Mucosa of descending colon (tissue), 3 donors: ENCODE results near the gene TIPIN. TPM values are rescaled to one million over a fixed set of nuclear protein-coding genes. Genes with fewer than 3 reads are reported as not detected.
A peak's percentile ranks its signal among the peaks of the same experiment; 100 is the strongest.

ENCODE experiments used
- ATAC-seq: fragments of 200-7000 bp; cut with Tn5 transposase; one replicate; pipeline ENCODE4 v1.9.1; 2020; ENCODE audit warnings: mild to moderate bottlenecking, moderate library complexity
- DNase-seq, 3 donors: peaks; one replicate each; pipeline ENCODE4 v3.0.0-alpha.2; 2020
- H3K36me3 ChIP-seq: fragments of 200-600 bp; one replicate; pipeline ENCODE4 v1.8.0; 2021; ENCODE audit warnings: low read depth, mild to moderate bottlenecking
- H3K4me1 ChIP-seq: fragments of 200-600 bp; one replicate; pipeline ENCODE4 v1.8.0; 2021; ENCODE audit warnings: low read depth, mild to moderate bottlenecking
- H3K4me3 ChIP-seq: fragments of 200-600 bp; one replicate; pipeline ENCODE4 v1.8.0; 2021; ENCODE audit warnings: mild to moderate bottlenecking
- H3K9me3 ChIP-seq: fragments of 200-600 bp; one replicate; pipeline ENCODE4 v1.8.0; 2021; ENCODE audit warnings: mild to moderate bottlenecking
- CTCF ChIP-seq: fragments of 200-600 bp; IDR thresholded peaks from one replicate; pipeline ENCODE4 v1.8.0; 2022; ENCODE audit warnings: antibody characterized with exemption, mild to moderate bottlenecking
- intact Hi-C, 2 donors: fragments of 100-400 bp; cut with DNase I in 1 of 2; cut with micrococcal nuclease in 1 of 2; formaldehyde crosslinking; loops; one replicate each; pipeline versions ENCODE4 v1.11.0 to v1.11.1; 2022; cut with DNase I, micrococcal nuclease
- total RNA-seq, 3 donors: library from RNA; stranded (reverse); fragmentation: NEBNext Ultra II Directional in 2 of 3; extraction: Animal tissue kit (Norgen Biotek cat#: 25700) in 2 of 3; gene quantifications; one replicate each; pipeline versions ENCODE4 v1.2.1 to v1.2.4, GENCODE V29; 2021 to 2023
- donor health status: DM: no; HTN: no; CAD: no; lungs with moderate emphysema.
- donor health status: DM: no; HTN: no; CAD: no.
- donor health status: DM: no; HTN: yes; CAD: no.

TIPIN gene
- total RNA-seq, 3 donors from 2014 or later: 5.8 to 7.0 (median 5.9) TPM

GRCh38 chr15:66302489-66303278 is 53.8 kb downstream of the TIPIN start:
- DNase-seq: no peak
- Histone ChIP-seq H3K4me1 (peaks cover 4% of the 10 kb centered on the region), H3K4me3 (no peak overlapping the region), H3K36me3 (no peaks in the 10 kb centered on the region), H3K9me3 (no peaks in the 10 kb centered on the region)
- no peak for TF ChIP-seq CTCF
- ATAC-seq: no peak
- intact Hi-C loops: no loop called here

- no peaks in the 10 kb centered on the region for H3K9me3 ChIP-seq
- no peak for ATAC-seq
- no peak for TF ChIP-seq CTCF
These were observed 57.7 kb downstream of the TIPIN start for GRCh38 chr15:66298803-66299251.

GRCh38 chr15:66296186-66296585 is 60.3 kb downstream of the TIPIN start:
- no peak for DNase-seq
- H3K4me3 ChIP-seq: no peak overlapping the region
- no peak for ATAC-seq
- peaks cover 25% of the 10 kb centered on the region for H3K4me1 ChIP-seq
- H3K9me3 ChIP-seq: no peaks in the 10 kb centered on the region
- intact Hi-C loops: no loop called here
- TF ChIP-seq CTCF: no peak
- H3K36me3 ChIP-seq: no peaks in the 10 kb centered on the region

More at GRCh38 chr15:66298803-66299251, 57.7 kb downstream of the TIPIN start:
- H3K36me3 ChIP-seq: no peaks in the 10 kb centered on the region
- H3K4me1 ChIP-seq: peaks cover 16% of the 10 kb centered on the region
- H3K4me3 ChIP-seq: no peak overlapping the region
- no peak for DNase-seq
- intact Hi-C loops: no loop called here

- DNase-seq: no peak
- Histone ChIP-seq H3K9me3 (no peaks in the 10 kb centered on the region), H3K4me1 (peaks cover 25% of the 10 kb centered on the region), H3K36me3 (no peaks in the 10 kb centered on the region), H3K4me3 (no peak overlapping the region)
- ATAC-seq: no peak
- intact Hi-C loops: no loop called here
- TF ChIP-seq CTCF: no peak
These were observed 61.6 kb downstream of the TIPIN start for GRCh38 chr15:66294932-66295235.

GRCh38 chr15:66294157-66294931 is 62.1 kb downstream of the TIPIN start:
- Histone ChIP-seq H3K36me3 (no peaks in the 10 kb centered on the region), H3K4me3 (peak overlapping the region; percentile 61), H3K9me3 (no peaks in the 10 kb centered on the region), H3K4me1 (peaks cover 25% of the 10 kb centered on the region)
- intact Hi-C loops: no loop called here
- TF ChIP-seq CTCF: no peak
- ATAC-seq (peak; percentile 55), DNase-seq (peak in 1 of 3 donors; percentile 69)
